Omental fat pad (tissue), 4 donors: ENCODE data around the gene MAGI2. TPM values are rescaled to one million over a fixed set of nuclear protein-coding genes. Genes with fewer than 3 reads are reported as not detected.
"Not testable (repeated sequence)": the region's sequence is repeated elsewhere in the genome, so short reads cannot be mapped to it uniquely, and the experiment has no call there.

Source experiments
- ATAC-seq: fragments of 150-250 bp; one replicate; pipeline ENCODE4 v1.9.1; 2016; ENCODE audit warnings: mild to moderate bottlenecking, moderate library complexity; ENCODE audit not compliant: low FRiP score
- DNase-seq: peaks from one replicate; pipeline ENCODE4 v3.0.0-alpha.2; 2019; ENCODE audit warnings: low spot score
- total RNA-seq, 4 donors: library from RNA; depleted of rRNA; stranded (reverse); fragments of >200 nt; gene quantifications; one replicate each; pipeline ENCODE4 v1.1.0, GENCODE V29; 2016
- TF ChIP-seq, protein P1 (sequence below), 3 donors: fragments of 450-650 bp; IDR thresholded peaks; one replicate each; pipeline ENCODE4 v1.5.1; 2016 to 2017; ENCODE audit warnings: antibody characterized with exemption in 3 of 3, mild to moderate bottlenecking in 3 of 3, moderate library complexity in 2 of 3

MAGI2 gene
- total RNA-seq, 4 donors from 2014 or later, result 9.3 to 20.6 (median 13.2) TPM

DNA sequence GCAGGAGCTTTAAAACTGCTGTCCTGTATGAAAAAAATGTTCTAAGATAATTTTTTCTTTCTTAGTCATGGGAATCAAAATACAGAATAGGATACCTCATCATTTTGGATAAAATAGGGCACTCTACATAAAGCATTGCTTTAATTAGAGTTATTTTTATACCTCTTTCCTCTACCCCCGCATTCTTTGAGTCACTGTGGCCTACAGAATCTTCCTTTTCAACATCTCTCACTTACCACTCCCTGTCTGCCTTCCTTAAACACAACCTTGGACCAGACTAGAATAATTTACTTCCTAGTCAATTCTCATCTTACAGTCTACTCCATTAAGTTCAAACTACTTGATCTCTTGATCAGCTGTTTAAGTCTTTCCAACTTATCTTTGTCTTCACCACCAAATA, 1192.6 kb downstream of the MAGI2 start:
- TF ChIP-seq, protein P1, sequence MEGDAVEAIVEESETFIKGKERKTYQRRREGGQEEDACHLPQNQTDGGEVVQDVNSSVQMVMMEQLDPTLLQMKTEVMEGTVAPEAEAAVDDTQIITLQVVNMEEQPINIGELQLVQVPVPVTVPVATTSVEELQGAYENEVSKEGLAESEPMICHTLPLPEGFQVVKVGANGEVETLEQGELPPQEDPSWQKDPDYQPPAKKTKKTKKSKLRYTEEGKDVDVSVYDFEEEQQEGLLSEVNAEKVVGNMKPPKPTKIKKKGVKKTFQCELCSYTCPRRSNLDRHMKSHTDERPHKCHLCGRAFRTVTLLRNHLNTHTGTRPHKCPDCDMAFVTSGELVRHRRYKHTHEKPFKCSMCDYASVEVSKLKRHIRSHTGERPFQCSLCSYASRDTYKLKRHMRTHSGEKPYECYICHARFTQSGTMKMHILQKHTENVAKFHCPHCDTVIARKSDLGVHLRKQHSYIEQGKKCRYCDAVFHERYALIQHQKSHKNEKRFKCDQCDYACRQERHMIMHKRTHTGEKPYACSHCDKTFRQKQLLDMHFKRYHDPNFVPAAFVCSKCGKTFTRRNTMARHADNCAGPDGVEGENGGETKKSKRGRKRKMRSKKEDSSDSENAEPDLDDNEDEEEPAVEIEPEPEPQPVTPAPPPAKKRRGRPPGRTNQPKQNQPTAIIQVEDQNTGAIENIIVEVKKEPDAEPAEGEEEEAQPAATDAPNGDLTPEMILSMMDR (IDR thresholded peaks at IDR 0.05), result no peak
- DNase-seq (no peak), ATAC-seq (no peak)

DNA sequence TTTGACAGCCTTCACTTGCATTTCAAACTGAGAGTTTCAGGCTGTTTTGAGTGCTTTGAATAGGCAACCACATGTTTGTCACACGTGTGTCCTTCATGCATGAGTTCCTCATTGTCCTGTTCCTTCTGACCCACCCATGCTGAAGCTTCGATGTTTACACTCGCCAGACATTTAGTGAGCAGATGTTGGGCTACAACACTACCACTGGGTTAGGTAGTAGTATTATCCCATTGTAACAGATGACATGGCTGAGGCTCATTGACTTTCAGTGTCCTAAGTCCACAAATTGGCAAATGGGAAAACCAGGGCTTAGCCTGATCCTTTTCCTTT, 1198.8 kb downstream of the MAGI2 start:
- DNase-seq, result no peak
- no peak for ATAC-seq
- TF ChIP-seq, protein P1 (IDR thresholded peaks at IDR 0.05), result no peak

DNA sequence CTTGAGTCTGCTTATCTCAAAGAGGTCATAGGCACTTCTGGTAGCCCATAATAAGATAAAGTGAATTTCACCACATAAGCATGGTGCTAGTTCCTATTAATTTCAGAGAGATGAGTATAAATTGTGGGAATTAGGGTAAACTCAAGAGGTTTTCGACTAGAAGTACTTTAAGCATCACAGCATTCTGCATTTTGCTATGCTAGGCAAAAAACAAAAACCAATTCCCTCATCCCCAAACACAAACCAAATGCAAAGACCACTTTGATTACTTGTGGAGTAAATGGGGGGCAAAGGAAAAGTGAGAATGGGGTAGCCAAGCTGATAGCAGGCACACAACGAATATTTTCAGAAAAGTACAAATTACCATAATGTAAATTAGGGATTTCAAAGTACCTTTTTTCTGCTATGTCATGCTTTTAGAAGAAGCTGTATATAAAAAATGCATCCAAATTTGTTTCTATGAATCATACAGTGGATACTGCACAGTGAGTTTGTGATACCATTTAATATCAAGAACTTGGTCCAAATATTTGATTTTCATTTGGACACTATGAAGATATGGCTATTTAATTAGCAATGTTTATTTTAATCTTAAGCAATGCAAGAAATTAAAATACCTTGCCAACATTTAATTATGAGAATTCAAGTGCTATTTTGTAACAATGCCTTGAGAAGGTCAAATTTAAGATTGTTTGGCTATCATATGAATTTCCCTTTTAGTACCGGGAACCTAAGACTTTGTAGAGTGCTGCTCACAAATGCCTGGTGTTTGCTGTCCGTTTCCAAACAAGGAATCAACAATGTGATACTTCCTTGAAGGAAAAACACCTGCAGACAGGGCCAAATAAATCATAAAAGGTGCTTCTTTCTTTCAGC, 1199.4 kb downstream of the MAGI2 start:
- DNase-seq (no peak), ATAC-seq (no peak)
- TF ChIP-seq, protein P1 (IDR thresholded peaks at IDR 0.05), result no peak

DNA sequence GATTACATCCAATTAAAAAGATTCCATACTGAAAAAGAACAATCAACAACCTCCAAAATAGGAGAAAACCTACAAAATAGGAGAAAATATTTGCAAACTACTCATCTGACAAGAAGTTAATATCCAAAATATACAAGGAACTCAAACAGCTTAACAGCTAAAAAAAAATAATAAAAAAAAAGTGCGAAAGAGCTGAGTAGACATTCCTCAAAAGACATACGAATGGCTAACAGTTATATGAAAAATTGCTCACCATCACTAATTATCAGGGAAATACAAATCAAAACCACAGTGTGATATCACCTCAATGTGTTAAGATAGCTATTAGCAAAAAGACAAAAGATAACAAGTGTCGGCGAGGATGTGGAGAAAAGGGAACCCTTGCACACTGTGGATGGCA, 1204.6 kb downstream of the MAGI2 start:
- TF ChIP-seq, protein P1 (IDR thresholded peaks at IDR 0.05), result no peak
- DNase-seq (no peak), ATAC-seq (no peak)

DNA sequence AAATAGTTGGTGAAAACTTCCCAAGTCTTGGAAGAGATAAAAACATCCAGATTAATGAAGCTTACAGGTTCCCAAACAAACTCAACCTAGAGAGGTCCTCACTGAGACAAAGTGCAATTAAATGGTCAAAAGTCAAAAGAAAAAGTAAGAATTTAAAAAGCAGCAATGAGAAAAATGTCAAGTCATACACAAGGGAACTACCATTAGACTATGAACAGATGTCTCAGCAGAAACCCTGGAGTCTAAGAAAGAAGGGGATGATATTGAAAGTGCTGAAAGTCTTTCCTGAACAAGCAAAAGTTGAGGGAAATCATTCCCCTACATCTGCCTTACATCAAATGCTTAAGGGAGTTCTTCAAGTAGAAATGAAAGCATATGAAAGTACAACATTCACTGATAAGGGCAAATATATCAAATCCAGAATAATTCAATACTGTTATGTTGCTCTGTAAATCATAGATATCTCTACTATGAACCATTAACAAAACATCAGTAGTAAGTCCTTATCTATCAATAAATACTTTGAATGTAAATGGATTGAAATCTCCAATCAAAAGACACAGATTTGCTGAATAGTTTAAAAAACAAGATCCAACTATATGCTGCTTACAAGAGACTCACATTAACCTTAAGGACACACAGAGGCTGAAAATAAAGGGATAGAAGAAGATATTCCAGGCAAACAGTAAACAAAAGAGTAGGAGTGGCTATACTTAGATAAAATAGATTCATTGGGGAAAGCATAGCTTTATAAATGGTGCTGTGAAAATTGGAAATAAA, 1205.4 kb downstream of the MAGI2 start:
- DNase-seq, result no peak
- no peak for ATAC-seq
- TF ChIP-seq, protein P1 (IDR thresholded peaks at IDR 0.05), result no peak

DNA sequence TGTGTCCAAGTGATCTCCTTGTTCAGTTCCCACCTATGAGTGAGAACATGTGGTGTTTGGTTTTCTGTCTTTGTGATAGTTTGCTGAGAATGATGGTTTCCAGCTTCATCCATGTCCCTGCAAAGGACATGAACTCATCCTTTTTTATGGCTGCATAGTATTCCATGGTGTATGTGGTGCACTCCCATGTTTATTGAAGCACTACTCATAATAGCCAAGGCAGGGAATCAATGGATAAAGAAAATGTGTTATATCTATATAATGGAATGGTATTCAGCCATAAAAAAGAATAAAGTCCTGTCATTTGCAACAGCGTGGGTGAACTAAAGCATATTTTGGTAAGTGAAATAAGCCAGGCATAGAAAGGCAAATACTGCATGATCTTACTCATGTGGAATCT, 1213.3 kb downstream of the MAGI2 start:
- DNase-seq, ATAC-seq: not testable (repeated sequence)

DNA sequence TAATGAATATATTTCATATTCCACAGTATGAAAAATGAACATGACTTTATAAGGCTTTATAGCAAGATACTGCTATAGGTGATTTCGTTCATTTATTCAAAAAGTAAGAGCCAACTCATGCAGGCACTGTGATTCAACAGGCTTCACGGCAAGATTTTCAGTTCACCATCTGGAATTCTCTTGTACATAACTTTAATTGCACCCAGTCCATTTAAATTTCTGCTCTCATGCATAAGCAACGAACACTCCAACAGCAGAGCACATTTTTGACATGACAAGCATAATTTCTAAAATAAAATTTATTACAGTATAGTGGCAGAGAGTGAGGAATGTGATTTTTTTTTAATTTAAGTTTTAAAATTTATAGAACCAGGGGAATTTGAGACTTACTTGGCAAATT, 1218.8 kb downstream of the MAGI2 start:
- DNase-seq (no peak), ATAC-seq (no peak)
- TF ChIP-seq, protein P1 (IDR thresholded peaks at IDR 0.05), result no peak
